CD14-positive monocyte (primary cell): ENCODE measurements around the gene KRT26. TPM values are rescaled to one million over a fixed set of nuclear protein-coding genes. Genes with fewer than 3 reads are reported as not detected.

ENCODE experiments used
- DNase-seq, 3 donors: peaks; one replicate each; pipeline ENCODE4 v3.0.0-alpha.2; 2011 to 2022
- H2AFZ ChIP-seq: 2 replicates; pipeline ENCODE4 v1.6.0; 2012; ENCODE audit warnings: mild to moderate bottlenecking, low read depth, low read length, inconsistent platforms; ENCODE audit not compliant: insufficient read depth, poor library complexity, severe bottlenecking
- H3K27ac ChIP-seq, 2 donors: 1 replicate in 1 of 2; 2 replicates in 1 of 2; pipeline ENCODE4 v1.5.1; 2012 to 2013; ENCODE audit warnings: low read length in 2 of 2, control low read depth in 1 of 2, inconsistent platforms in 1 of 2, low read depth in 1 of 2, mild to moderate bottlenecking in 1 of 2
- H3K27me3 ChIP-seq, 2 donors: one replicate each; pipeline versions ENCODE4 v1.6.0 to v1.6.1; 2011 to 2013; ENCODE audit warnings: low read length in 2 of 2; ENCODE audit not compliant: control insufficient read depth in 2 of 2, insufficient read depth in 2 of 2
- H3K36me3 ChIP-seq, 2 donors: replicated peaks in 1 of 2; 1 replicate in 1 of 2; 2 replicates in 1 of 2; pipeline versions ENCODE4 v1.5.1 to v1.6.1; 2012 to 2013; ENCODE audit warnings: low read length in 2 of 2, control low read depth in 1 of 2, inconsistent platforms in 1 of 2, mild to moderate bottlenecking in 1 of 2; ENCODE audit not compliant: insufficient read depth in 2 of 2, control insufficient read depth in 1 of 2
- H3K4me1 ChIP-seq, 2 donors: 1 replicate in 1 of 2; 2 replicates in 1 of 2; pipeline versions ENCODE4 v1.5.1 to v1.6.1; 2012 to 2013; ENCODE audit warnings: low read length in 2 of 2, control low read depth in 1 of 2, inconsistent platforms in 1 of 2, mild to moderate bottlenecking in 1 of 2, moderate library complexity in 1 of 2; ENCODE audit not compliant: insufficient read depth in 2 of 2, control insufficient read depth in 1 of 2
- H3K4me2 ChIP-seq: replicated peaks from 2 replicates; pipeline ENCODE3; 2012; ENCODE audit warnings: low read length, moderate library complexity, mild to moderate bottlenecking; ENCODE audit not compliant: poor library complexity, severe bottlenecking; ENCODE audit errors: extremely low read depth
- H3K4me3 ChIP-seq, 3 experiments: fragments of 200-600 bp in 1 of 3; sonication (generic) in 1 of 3; replicated peaks in 1 of 3; 1 replicate in 2 of 3; 2 replicates in 1 of 3; pipeline ENCODE4 v1.5.1; 2011 to 2013; ENCODE audit warnings: low read length in 3 of 3, mild to moderate bottlenecking in 3 of 3, control low read depth in 2 of 3, low read depth in 2 of 3, inconsistent platforms in 1 of 3, moderate library complexity in 1 of 3
- H3K79me2 ChIP-seq: 2 replicates; pipeline ENCODE4 v1.6.0; 2012; ENCODE audit warnings: mild to moderate bottlenecking, control low read depth, inconsistent platforms, low read length, moderate library complexity; ENCODE audit not compliant: insufficient read depth
- H3K9ac ChIP-seq: 2 replicates; pipeline ENCODE4 v1.6.0; 2017; ENCODE audit warnings: low read length, mild to moderate bottlenecking; ENCODE audit not compliant: insufficient read depth, poor library complexity, severe bottlenecking
- H3K9me3 ChIP-seq, 2 donors: replicated peaks in 1 of 2; 1 replicate in 1 of 2; 2 replicates in 1 of 2; pipeline versions ENCODE4 v1.5.1 to v1.6.1; 2012 to 2013; ENCODE audit warnings: low read length in 2 of 2, control low read depth in 1 of 2; ENCODE audit not compliant: control insufficient read depth in 1 of 2, insufficient read depth in 1 of 2
- H4K20me1 ChIP-seq: 2 replicates; pipeline ENCODE4 v1.6.0; 2012; ENCODE audit warnings: mild to moderate bottlenecking, low read length, control low read depth, moderate library complexity; ENCODE audit not compliant: insufficient read depth
- H3K27ac Mint-ChIP-seq, 7 donors: one replicate each; pipeline ENCODE4 v1.8.0; 2020; ENCODE audit warnings: mild to moderate bottlenecking in 7 of 7, mixed read lengths in 7 of 7, moderate library complexity in 6 of 7, inconsistent platforms in 2 of 7
- H3K27me3 Mint-ChIP-seq, 3 donors: one replicate each; pipeline ENCODE4 v1.8.0; 2021 to 2022; ENCODE audit warnings: low read depth in 3 of 3, mild to moderate bottlenecking in 3 of 3, mixed read lengths in 3 of 3, moderate library complexity in 3 of 3, inconsistent platforms in 1 of 3
- H3K36me3 Mint-ChIP-seq, 2 donors: one replicate each; pipeline ENCODE4 v1.8.0; 2020; ENCODE audit warnings: mixed read lengths in 2 of 2, inconsistent platforms in 1 of 2, mild to moderate bottlenecking in 1 of 2
- H3K4me1 Mint-ChIP-seq: one replicate; pipeline ENCODE4 v1.8.0; 2020; ENCODE audit warnings: mild to moderate bottlenecking, mixed read lengths
- H3K4me3 Mint-ChIP-seq, 2 donors: one replicate each; pipeline ENCODE4 v1.8.0; 2020; ENCODE audit warnings: mild to moderate bottlenecking in 2 of 2, mixed read lengths in 2 of 2, moderate library complexity in 1 of 2
- H3K9me3 Mint-ChIP-seq, 7 donors: one replicate each; pipeline ENCODE4 v1.8.0; 2020 to 2022; ENCODE audit warnings: mixed read lengths in 7 of 7, mild to moderate bottlenecking in 6 of 7, moderate library complexity in 6 of 7, inconsistent platforms in 2 of 7
- WGBS: methylation state at CpG from one replicate; pipeline ENCODE4 v1.1.5; 2013; ENCODE audit warnings: missing lambda C conversion rate; ENCODE audit not compliant: insufficient coverage; 5-methylcytosine and 5-hydroxymethylcytosine counted together
- intact Hi-C, 2 donors: fragments of 100-400 bp; cut with micrococcal nuclease; formaldehyde crosslinking; loops; one replicate each; pipeline versions ENCODE4 v1.15.0 to v1.15.1; 2023
- polyA plus RNA-seq, 3 donors: library from polyadenylated mRNA; depleted of rRNA in 1 of 3; unstranded in 2 of 3; stranded (reverse) in 1 of 3; fragments of 300-500 nt in 2 of 3; fragments of >200 nt in 1 of 3; fragmentation: Illumina TruSeq in 2 of 3; gene quantifications; 1 replicate in 2 of 3; 2 replicates in 1 of 3; pipeline ENCODE4 v1.2.3, GENCODE V29; 2012 to 2021
- TF ChIP-seq, protein P1 (sequence below): fragments of 200-600 bp; IDR thresholded peaks from one replicate; pipeline ENCODE4 v1.8.0; 2022; ENCODE audit warnings: antibody characterized with exemption, mild to moderate bottlenecking

KRT26 gene
- polyA plus RNA-seq, 3 donors = not detected

DNA sequence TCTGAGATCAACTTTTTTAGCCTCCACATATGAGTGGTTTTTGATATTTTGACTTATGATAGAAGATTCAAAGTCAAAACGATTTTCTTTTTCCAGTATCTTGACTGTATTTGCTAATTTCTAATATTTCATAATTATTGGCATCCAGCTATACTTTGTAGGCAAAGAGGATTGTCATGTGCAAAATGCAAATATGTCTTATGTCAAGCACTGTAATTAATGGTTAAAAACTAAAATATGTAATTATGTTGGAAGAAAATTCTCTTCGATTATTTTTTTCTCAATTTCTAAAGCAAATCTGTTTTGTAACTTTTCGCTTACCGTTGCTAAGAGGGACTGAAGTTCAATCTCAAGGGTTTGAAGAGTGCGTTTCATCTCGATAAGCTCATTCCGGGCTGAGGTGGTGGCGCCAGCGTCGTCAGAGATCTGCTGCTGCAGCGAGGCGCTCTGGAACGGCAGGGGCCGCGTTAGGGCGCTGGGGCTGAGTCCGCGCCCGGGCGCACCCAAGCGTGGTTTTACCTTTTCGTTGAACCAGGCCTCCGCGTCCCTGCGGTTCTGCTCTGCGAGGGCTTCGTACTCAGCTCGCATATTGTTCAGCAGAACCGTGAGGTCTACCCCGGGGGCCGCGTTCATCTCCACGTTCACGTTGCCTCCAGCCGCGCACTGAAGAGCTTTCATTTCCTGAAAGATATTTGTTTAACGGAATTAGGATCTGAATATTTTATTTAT, 7.3 kb upstream of the KRT26 start:
- H3K36me3 ChIP-seq = no peaks in the 10 kb centered on the region
- H3K27me3 ChIP-seq = peaks cover 34 to 41% of the 10 kb centered on the region in 2 donors
- Mint-ChIP-seq H3K4me3 (peak overlapping the region in 1 of 2 donors; percentile 51), H3K27ac (no peak overlapping the region), H3K4me1 (peaks cover 5% of the 10 kb centered on the region), H3K27me3 (peaks cover 31 to 62% (median 45%) of the 10 kb centered on the region in 3 donors), H3K36me3 (no peaks in the 10 kb centered on the region), H3K9me3 (peaks cover 0 to 15% (median 5%) of the 10 kb centered on the region in 7 donors)
- no peaks in the 10 kb centered on the region for H3K79me2 ChIP-seq
- H4K20me1 ChIP-seq = no peaks in the 10 kb centered on the region
- 40% methylated on average over 31 of the region's 37 CpGs for WGBS
- H3K4me2 ChIP-seq = no peak overlapping the region
- H3K9me3 ChIP-seq = peaks cover 4 to 5% of the 10 kb centered on the region in 2 donors
- no peak overlapping the region for H2AFZ ChIP-seq
- intact Hi-C loops = no loop called here
- H3K4me1 ChIP-seq = peaks cover 0 to 4% of the 10 kb centered on the region in 2 donors
- H3K4me3 ChIP-seq = no peak overlapping the region
- H3K27ac ChIP-seq = no peak overlapping the region
- DNase-seq = no peak
- TF ChIP-seq, protein P1, sequence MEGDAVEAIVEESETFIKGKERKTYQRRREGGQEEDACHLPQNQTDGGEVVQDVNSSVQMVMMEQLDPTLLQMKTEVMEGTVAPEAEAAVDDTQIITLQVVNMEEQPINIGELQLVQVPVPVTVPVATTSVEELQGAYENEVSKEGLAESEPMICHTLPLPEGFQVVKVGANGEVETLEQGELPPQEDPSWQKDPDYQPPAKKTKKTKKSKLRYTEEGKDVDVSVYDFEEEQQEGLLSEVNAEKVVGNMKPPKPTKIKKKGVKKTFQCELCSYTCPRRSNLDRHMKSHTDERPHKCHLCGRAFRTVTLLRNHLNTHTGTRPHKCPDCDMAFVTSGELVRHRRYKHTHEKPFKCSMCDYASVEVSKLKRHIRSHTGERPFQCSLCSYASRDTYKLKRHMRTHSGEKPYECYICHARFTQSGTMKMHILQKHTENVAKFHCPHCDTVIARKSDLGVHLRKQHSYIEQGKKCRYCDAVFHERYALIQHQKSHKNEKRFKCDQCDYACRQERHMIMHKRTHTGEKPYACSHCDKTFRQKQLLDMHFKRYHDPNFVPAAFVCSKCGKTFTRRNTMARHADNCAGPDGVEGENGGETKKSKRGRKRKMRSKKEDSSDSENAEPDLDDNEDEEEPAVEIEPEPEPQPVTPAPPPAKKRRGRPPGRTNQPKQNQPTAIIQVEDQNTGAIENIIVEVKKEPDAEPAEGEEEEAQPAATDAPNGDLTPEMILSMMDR = no peak
- no peak overlapping the region for H3K9ac ChIP-seq

GRCh38 chr17:40778461-40778860, 6.5 kb upstream of the KRT26 start:
- Histone ChIP-seq H3K27ac (no peak overlapping the region), H2AFZ (no peak overlapping the region), H3K4me2 (no peak overlapping the region), H3K36me3 (no peaks in the 10 kb centered on the region), H3K79me2 (no peaks in the 10 kb centered on the region), H4K20me1 (no peaks in the 10 kb centered on the region), H3K4me3 (no peak overlapping the region), H3K27me3 (peaks cover 34 to 41% of the 10 kb centered on the region in 2 donors), H3K9me3 (peaks cover 4 to 5% of the 10 kb centered on the region in 2 donors), H3K4me1 (peaks cover 0 to 4% of the 10 kb centered on the region in 2 donors), H3K9ac (no peak overlapping the region)
- DNase-seq = no peak
- Mint-ChIP-seq H3K4me1 (peaks cover 5% of the 10 kb centered on the region), H3K36me3 (no peaks in the 10 kb centered on the region), H3K9me3 (peaks cover 0 to 15% (median 5%) of the 10 kb centered on the region in 7 donors), H3K27me3 (peaks cover 32 to 58% (median 41%) of the 10 kb centered on the region in 3 donors), H3K27ac (no peak overlapping the region), H3K4me3 (peak overlapping the region in 1 of 2 donors; percentile 26)
- TF ChIP-seq, protein P1 = no peak
- WGBS = no CpG with 5 or more reads among the region's 5 CpGs
- intact Hi-C loops = no loop called here
